ENCODE measurements around the gene TAF1C. TPM values are rescaled to one million over a fixed set of nuclear protein-coding genes. Genes with fewer than 3 reads are reported as not detected.

TAF1C gene
- total and polyA plus RNA-seq, 2 of the 8 experiments (the other 6 are each of a cell fraction or from before 2014, with no cell fraction given), result 44.6 to 63.8 TPM

DNA sequence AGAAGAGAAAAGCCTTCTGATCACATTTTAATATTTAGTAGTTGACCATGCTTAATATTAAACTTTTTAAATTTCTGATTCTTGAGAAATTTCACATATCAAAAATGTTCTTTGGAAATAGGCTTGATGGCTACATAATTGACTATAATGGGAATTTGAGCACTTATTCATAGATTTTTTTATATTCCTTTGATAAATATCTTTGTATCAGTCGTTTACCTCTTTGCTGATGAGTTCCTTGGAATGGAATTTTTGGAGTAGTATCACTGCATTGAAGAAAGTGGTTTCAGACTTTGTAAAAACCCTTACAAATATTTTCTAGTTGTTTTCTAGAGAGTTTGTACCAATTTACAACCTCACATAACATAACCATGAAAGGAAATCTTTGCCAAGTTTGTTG is 27.1 kb downstream of the TAF1C start:
- Histone ChIP-seq H3K4me1 (replicated peaks in 1 of 4; ENCODE audit: control insufficient read depth in 3 of 4, insufficient read depth in 4 of 4, low read length in 3 of 4) (no peaks in the 10 kb centered on the region), H3K4me3 (ENCODE audit: extremely low read depth in 1 of 4, insufficient read depth in 2 of 4, low read depth in 3 of 4, low read length in 4 of 4) (no peak overlapping the region), H2AK5ac (ENCODE audit: low read depth, low read length) (no peak overlapping the region), H4K8ac (ENCODE audit: extremely low read depth, insufficient read depth, low read length) (no peak overlapping the region), H2BK120ac (replicated peaks; ENCODE audit: low read depth, low read length) (no peak overlapping the region), H4K20me1 (replicated peaks in 1 of 2; ENCODE audit: control insufficient read depth in 1 of 2, insufficient read depth in 2 of 2, low read length in 2 of 2) (no peaks in the 10 kb centered on the region), H3K79me1 (ENCODE audit: low read depth, low read length) (no peaks in the 10 kb centered on the region), H3K18ac (ENCODE audit: extremely low read depth, low read length) (no peak overlapping the region), H3K27ac (ENCODE audit: low read depth, low read length) (no peak overlapping the region), H2BK15ac (ENCODE audit: low read length) (no peak overlapping the region), H3K23ac (ENCODE audit: insufficient read length) (no peak overlapping the region), H3K56ac (replicated peaks; ENCODE audit: insufficient read length, low read depth, low read length) (no peak overlapping the region), H3K23me2 (ENCODE audit: low read depth, low read length) (no peaks in the 10 kb centered on the region), H3K4me2 (ENCODE audit: insufficient read depth in 1 of 2, low read depth in 2 of 2, low read length in 2 of 2) (no peak overlapping the region), H3K4ac (replicated peaks; ENCODE audit: insufficient read length, low read depth, low read length) (no peak overlapping the region), H3K36me3 (ENCODE audit: control insufficient read depth in 2 of 4, insufficient read depth in 4 of 4, low read length in 3 of 4) (no peaks in the 10 kb centered on the region), H2BK20ac (ENCODE audit: low read length) (no peak overlapping the region), H2BK12ac (ENCODE audit: low read depth, low read length) (no peak overlapping the region), H3K9ac (replicated peaks in 1 of 4; ENCODE audit: extremely low read depth in 1 of 4, low read depth in 3 of 4, low read length in 3 of 4) (no peak overlapping the region), H4K91ac (replicated peaks; ENCODE audit: insufficient read length, low read length) (no peak overlapping the region), H3K79me2 (ENCODE audit: control insufficient read depth in 1 of 2, insufficient read depth in 2 of 2, low read length in 2 of 2) (no peaks in the 10 kb centered on the region), H2AFZ (ENCODE audit: low read length) (no peak overlapping the region), H4K5ac (ENCODE audit: insufficient read length, low read depth, low read length) (no peak overlapping the region), H3K14ac (ENCODE audit: insufficient read length) (no peak overlapping the region), H2BK5ac (ENCODE audit: low read depth, low read length) (no peak overlapping the region), H3K27me3 (replicated peaks in 1 of 4; ENCODE audit: control insufficient read depth in 3 of 4, extremely low read depth in 1 of 4, insufficient read depth in 3 of 4, low read length in 3 of 4) (no peaks in the 10 kb centered on the region; a peak in 1 of 7 replicates), H3K9me3 (ENCODE audit: insufficient read depth in 2 of 2, low read depth in 1 of 2, low read length in 1 of 2) (no peaks in the 10 kb centered on the region)
- ChIA-PET POLR2A (ENCODE audit: partially characterized antibody) (no interaction called here), CTCF (ENCODE audit: partially characterized antibody) (interaction anchor here (0.7 to 1.7 kb wide), 5 partner anchors 11 to 75 kb away, joined by 3 to 8 read pairs (median 4); no protein-coding TSS in a partner anchor)
- DNase-seq (ENCODE audit: low read depth in 1 of 2, low spot score in 2 of 2), result no peak
- 70% methylated on average over 1 of the region's 1 CpG; no CpG with 5 or more reads in 1 of the 2 experiments for WGBS, 2 experiments (ENCODE audit: extremely low coverage in 1 of 2, insufficient coverage in 1 of 2, insufficient read length in 1 of 2, insufficient replicate concordance in 2 of 2, low coverage in 1 of 2, low lambda C conversion rate in 2 of 2, missing lambda C conversion rate in 1 of 2)
- FAIRE-seq, result no peak
- TF ChIP-seq, protein P1, sequence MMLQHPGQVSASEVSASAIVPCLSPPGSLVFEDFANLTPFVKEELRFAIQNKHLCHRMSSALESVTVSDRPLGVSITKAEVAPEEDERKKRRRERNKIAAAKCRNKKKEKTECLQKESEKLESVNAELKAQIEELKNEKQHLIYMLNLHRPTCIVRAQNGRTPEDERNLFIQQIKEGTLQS (IDR thresholded peaks at IDR 0.05; ENCODE audit: insufficient read depth, low read depth, low read length), result no peak
- no peak for TF ChIP-seq CHD2 (IDR thresholded peaks at IDR 0.05; ENCODE audit: low read length)
- no peak for TF ChIP-seq SAP30 (IDR thresholded peaks at IDR 0.05; ENCODE audit: insufficient read depth, insufficient replicate concordance, low read length)
- TF ChIP-seq CEBPB (IDR thresholded peaks at IDR 0.05; ENCODE audit: low read depth, low read length), result no peak
- no peak for TF ChIP-seq CHD1 (IDR thresholded peaks at IDR 0.05; ENCODE audit: low read depth, low read length)
- TF ChIP-seq TAF1 (IDR thresholded peaks at IDR 0.05; ENCODE audit: low read depth, low read length), result no peak
- no peak for TF ChIP-seq RFX5 (IDR thresholded peaks at IDR 0.05; ENCODE audit: borderline replicate concordance, low read depth, low read length)
- TF ChIP-seq EGR1 (IDR thresholded peaks at IDR 0.05; ENCODE audit: borderline replicate concordance, low read depth, low read length), result no peak
